Fibroblast of lung (primary cell): ENCODE data around the gene MICU1. TPM values are rescaled to one million over a fixed set of nuclear protein-coding genes. Genes with fewer than 3 reads are reported as not detected.
A peak's percentile ranks its signal among the peaks of the same experiment; 100 is the strongest.

Source experiments
- DNase-seq, 2 donors: peaks; one replicate each; pipeline versions ENCODE4 v3.0.0 to v3.0.0-alpha.2; 2010; ENCODE audit warnings: low read depth in 2 of 2
- H2AFZ ChIP-seq: 2 replicates; pipeline ENCODE4 v1.5.1; 2012; ENCODE audit warnings: low read length, control low read depth, inconsistent platforms
- H3K27ac ChIP-seq: 2 replicates; pipeline ENCODE4 v1.5.1; 2011; ENCODE audit warnings: low read length, control low read depth; ENCODE audit not compliant: insufficient read depth
- H3K27me3 ChIP-seq: 2 replicates; pipeline ENCODE4 v1.5.1; 2011; ENCODE audit warnings: mild to moderate bottlenecking, low read length; ENCODE audit not compliant: control insufficient read depth, insufficient read depth
- H3K36me3 ChIP-seq: 2 replicates; pipeline ENCODE4 v1.5.1; 2011; ENCODE audit warnings: low read length; ENCODE audit not compliant: control insufficient read depth, insufficient read depth
- H3K4me1 ChIP-seq: 2 replicates; pipeline ENCODE4 v1.5.1; 2011; ENCODE audit warnings: low read length; ENCODE audit not compliant: control insufficient read depth, insufficient read depth; ENCODE audit errors: extremely low read depth
- H3K4me2 ChIP-seq: 2 replicates; pipeline ENCODE4 v1.5.1; 2011; ENCODE audit warnings: low read length, control low read depth; ENCODE audit not compliant: insufficient read depth; ENCODE audit errors: extremely low read depth
- H3K4me3 ChIP-seq, 4 experiments: fragments of 200-600 bp in 1 of 4; sonication (generic) in 1 of 4; replicated peaks in 1 of 4; 2 replicates each; pipeline ENCODE4 v1.5.1; 2011 to 2016; ENCODE audit warnings: low read length in 4 of 4, low read depth in 3 of 4, mild to moderate bottlenecking in 3 of 4, control low read depth in 2 of 4, inconsistent platforms in 1 of 4, mixed read lengths in 1 of 4; ENCODE audit not compliant: insufficient read depth in 1 of 4; ENCODE audit errors: control extremely low read depth in 1 of 4
- H3K79me2 ChIP-seq: 2 replicates; pipeline ENCODE4 v1.5.1; 2012; ENCODE audit warnings: mild to moderate bottlenecking, low read length, inconsistent platforms; ENCODE audit not compliant: control insufficient read depth, insufficient read depth
- H3K9ac ChIP-seq: 2 replicates; pipeline ENCODE4 v1.5.1; 2011; ENCODE audit warnings: mild to moderate bottlenecking, low read length, control low read depth; ENCODE audit not compliant: insufficient read depth
- H3K9me3 ChIP-seq: 2 replicates; pipeline ENCODE4 v1.5.1; 2012; ENCODE audit warnings: low read depth, low read length; ENCODE audit not compliant: control insufficient read depth, insufficient read depth
- H4K20me1 ChIP-seq: 2 replicates; pipeline ENCODE4 v1.5.1; 2011; ENCODE audit warnings: low read length; ENCODE audit not compliant: control insufficient read depth, insufficient read depth; ENCODE audit errors: extremely low read depth
- CTCF ChIP-seq, 2 donors: IDR thresholded peaks in 1 of 2; conservative IDR thresholded peaks in 1 of 2; 1 replicate in 1 of 2; 2 replicates in 1 of 2; pipeline ENCODE4 v1.5.1; 2011 to 2012; ENCODE audit warnings: low read length in 2 of 2, control low read depth in 1 of 2, inconsistent platforms in 1 of 2, low read depth in 1 of 2, mild to moderate bottlenecking in 1 of 2
- EZH2 ChIP-seq: IDR thresholded peaks from 2 replicates; pipeline ENCODE4 v1.5.1; 2012; ENCODE audit warnings: low read length, control low read depth, mild to moderate bottlenecking; ENCODE audit errors: missing control alignments
- polyA plus RNA-seq, 2 donors: library from polyadenylated mRNA; depleted of rRNA in 1 of 2; stranded (reverse) in 1 of 2; unstranded in 1 of 2; fragments of >200 nt; gene quantifications; 2 replicates each; pipeline ENCODE4 v1.2.1, GENCODE V29; 2011 to 2012; ENCODE audit warnings: missing spikeins in 1 of 2
- total RNA-seq: library from RNA; depleted of rRNA; stranded (reverse); fragments of >200 nt; gene quantifications from 2 replicates; pipeline ENCODE4 v1.2.1, GENCODE V29; 2014

MICU1 gene
- total and polyA plus RNA-seq, 2 donors (not counting 1 experiment from before 2014, with no cell fraction given) = 83.2 to 83.3 TPM

- Histone ChIP-seq H3K36me3 (no peaks in the 10 kb centered on the region), H3K79me2 (no peaks in the 10 kb centered on the region), H4K20me1 (no peaks in the 10 kb centered on the region), H3K27ac (no peak overlapping the region), H3K4me1 (peaks cover 5% of the 10 kb centered on the region), H3K4me2 (no peak overlapping the region), H2AFZ (no peak overlapping the region), H3K27me3 (no peaks in the 10 kb centered on the region), H3K9ac (no peak overlapping the region), H3K9me3 (no peaks in the 10 kb centered on the region), H3K4me3 (no peak overlapping the region)
- TF ChIP-seq CTCF (conservative IDR thresholded peaks at IDR 0.05 in 1 of 2, IDR thresholded peaks at IDR 0.05 in 1 of 2; ENCODE audit: low read depth in 1 of 2, low read length in 2 of 2) (no peak), EZH2 (no peak)
- DNase-seq = no peak
Observed at GRCh38 chr10:72499701-72500100, 126.2 kb downstream of the MICU1 start.

- H3K9me3 ChIP-seq = no peaks in the 10 kb centered on the region
- H3K27me3 ChIP-seq = no peaks in the 10 kb centered on the region
- TF ChIP-seq EZH2 (no peak), CTCF (conservative IDR thresholded peaks at IDR 0.05 in 1 of 2, IDR thresholded peaks at IDR 0.05 in 1 of 2; ENCODE audit: low read depth in 1 of 2, low read length in 2 of 2) (no peak)
- H4K20me1 ChIP-seq = no peaks in the 10 kb centered on the region
- DNase-seq = peak; percentile 49 to 75
- H3K79me2 ChIP-seq = no peaks in the 10 kb centered on the region
- H3K4me3 ChIP-seq = no peak overlapping the region
- H3K4me2 ChIP-seq = no peak overlapping the region
- H3K27ac ChIP-seq = no peak overlapping the region
- H3K9ac ChIP-seq = no peak overlapping the region
- no peak overlapping the region for H2AFZ ChIP-seq
- H3K4me1 ChIP-seq = no peaks in the 10 kb centered on the region
- H3K36me3 ChIP-seq = no peaks in the 10 kb centered on the region
Observed at GRCh38 chr10:72490951-72491350, 134.9 kb downstream of the MICU1 start.

GRCh38 chr10:72487521-72487920 lies 138.4 kb downstream of the MICU1 start:
- H3K27me3 ChIP-seq = no peaks in the 10 kb centered on the region
- no peaks in the 10 kb centered on the region for H4K20me1 ChIP-seq
- H3K36me3 ChIP-seq = no peaks in the 10 kb centered on the region
- H3K9me3 ChIP-seq = no peaks in the 10 kb centered on the region
- no peak overlapping the region for H3K27ac ChIP-seq
- no peak for DNase-seq
- no peak overlapping the region for H3K9ac ChIP-seq
- H3K79me2 ChIP-seq = no peaks in the 10 kb centered on the region
- no peak overlapping the region for H2AFZ ChIP-seq
- no peaks in the 10 kb centered on the region for H3K4me1 ChIP-seq
- no peak overlapping the region for H3K4me2 ChIP-seq
- no peak overlapping the region for H3K4me3 ChIP-seq
- TF ChIP-seq EZH2 = no peak
- TF ChIP-seq CTCF (conservative IDR thresholded peaks at IDR 0.05 in 1 of 2, IDR thresholded peaks at IDR 0.05 in 1 of 2; ENCODE audit: low read depth in 1 of 2, low read length in 2 of 2) = no peak
